IPS-NIHi11 (cell line): ENCODE data around the gene TTLL3.
"Not testable (repeated sequence)": the region's sequence is repeated elsewhere in the genome, so short reads cannot be mapped to it uniquely, and the experiment has no call there.

Experiments used
- DNase-seq: peaks from one replicate; pipeline ENCODE4 v3.0.0; 2012; ENCODE audit warnings: mixed read lengths, low spot score

Gene TTLL3, protein sequence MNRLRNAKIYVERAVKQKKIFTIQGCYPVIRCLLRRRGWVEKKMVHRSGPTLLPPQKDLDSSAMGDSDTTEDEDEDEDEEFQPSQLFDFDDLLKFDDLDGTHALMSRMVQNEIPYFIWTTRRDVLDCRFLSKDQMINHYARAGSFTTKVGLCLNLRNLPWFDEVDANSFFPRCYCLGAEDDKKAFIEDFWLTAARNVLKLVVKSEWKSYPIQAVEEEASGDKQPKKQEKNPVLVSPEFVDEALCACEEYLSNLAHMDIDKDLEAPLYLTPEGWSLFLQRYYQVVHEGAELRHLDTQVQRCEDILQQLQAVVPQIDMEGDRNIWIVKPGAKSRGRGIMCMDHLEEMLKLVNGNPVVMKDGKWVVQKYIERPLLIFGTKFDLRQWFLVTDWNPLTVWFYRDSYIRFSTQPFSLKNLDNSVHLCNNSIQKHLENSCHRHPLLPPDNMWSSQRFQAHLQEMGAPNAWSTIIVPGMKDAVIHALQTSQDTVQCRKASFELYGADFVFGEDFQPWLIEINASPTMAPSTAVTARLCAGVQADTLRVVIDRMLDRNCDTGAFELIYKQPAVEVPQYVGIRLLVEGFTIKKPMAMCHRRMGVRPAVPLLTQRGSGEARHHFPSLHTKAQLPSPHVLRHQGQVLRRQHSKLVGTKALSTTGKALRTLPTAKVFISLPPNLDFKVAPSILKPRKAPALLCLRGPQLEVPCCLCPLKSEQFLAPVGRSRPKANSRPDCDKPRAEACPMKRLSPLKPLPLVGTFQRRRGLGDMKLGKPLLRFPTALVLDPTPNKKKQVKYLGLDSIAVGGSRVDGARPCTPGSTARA

DNA sequence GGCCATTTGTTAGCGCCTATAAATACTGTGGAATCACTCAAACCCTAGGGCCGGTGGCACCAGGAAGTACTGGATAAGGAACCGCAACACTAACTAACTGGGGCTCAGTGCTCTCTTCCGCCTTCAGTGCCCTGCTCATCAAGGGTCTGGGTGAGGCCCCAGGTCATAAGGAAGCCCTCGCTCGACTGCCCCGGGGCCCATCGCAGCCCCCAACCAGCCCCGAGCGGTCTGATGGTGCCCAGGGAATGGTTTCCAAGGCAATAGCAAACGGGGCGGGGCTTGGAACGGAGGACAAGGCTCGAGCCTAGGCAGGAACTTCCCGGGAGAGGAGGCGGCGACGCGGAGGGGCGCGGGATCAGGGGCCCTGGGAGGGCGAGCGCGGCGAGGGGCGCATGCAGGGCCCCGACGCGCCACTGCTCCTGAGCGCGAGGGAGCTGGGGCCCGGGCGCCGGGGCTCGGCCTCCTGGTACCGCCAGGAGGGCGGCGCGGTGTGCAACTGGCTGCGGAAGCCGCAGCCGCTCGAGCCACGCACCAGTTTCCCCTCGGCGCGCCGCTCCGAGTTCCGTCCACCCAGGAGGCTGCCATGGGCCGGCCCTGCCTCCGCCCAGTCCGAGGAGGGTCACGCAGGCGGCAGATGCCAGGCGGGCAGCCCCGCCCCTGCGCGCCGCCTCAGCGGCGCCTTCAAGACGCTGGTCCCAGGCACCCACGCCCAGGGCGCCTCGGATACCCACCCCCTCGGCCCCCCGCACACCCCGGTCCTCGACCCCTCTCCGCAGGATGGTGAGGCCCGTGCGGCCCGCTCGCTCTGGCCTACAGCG lies at the start of gene TTLL3:
Gene TTLL3, plus strand, starts transcription at position 648 of the 818 bp plus-strand sequence. CDS start 400 bp downstream, outside the sequence.
- DNase-seq: peak; percentile 85

DNA sequence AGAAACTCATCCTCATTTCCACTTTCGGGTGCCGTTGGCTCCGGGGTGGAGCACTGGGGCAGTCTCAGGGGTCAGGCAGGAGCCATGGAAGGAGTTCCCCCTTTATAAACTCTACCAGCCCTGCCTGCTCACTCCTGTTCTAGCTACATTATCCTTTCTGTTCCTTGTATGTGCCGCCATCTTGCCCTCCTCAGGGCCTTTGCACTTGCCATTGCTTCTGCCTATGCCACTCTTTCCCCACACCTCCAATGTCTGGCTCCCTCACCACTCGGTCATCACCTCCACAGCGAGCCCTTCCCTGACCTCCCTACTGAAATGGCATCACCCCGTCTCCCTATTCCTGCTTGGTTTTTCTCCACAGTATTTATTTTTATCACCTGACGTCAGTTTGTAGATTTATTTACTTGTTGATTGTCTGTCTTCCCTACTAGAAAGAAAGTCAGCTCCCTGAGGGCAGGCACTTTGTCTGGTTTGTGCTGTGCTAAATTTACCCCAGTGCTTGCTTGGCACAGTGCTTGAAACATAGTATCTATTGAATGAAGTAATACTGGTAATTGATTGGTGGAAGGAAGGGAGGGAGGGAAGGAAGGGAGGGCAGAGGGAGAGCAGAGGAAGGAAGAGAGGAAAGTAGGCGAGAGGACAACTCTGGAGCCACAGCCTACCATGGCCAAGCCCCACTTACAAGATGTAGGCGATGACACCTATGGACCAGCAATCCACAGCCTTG lies 49.1 kb upstream of the TTLL3 start:
- DNase-seq: no peak

DNA sequence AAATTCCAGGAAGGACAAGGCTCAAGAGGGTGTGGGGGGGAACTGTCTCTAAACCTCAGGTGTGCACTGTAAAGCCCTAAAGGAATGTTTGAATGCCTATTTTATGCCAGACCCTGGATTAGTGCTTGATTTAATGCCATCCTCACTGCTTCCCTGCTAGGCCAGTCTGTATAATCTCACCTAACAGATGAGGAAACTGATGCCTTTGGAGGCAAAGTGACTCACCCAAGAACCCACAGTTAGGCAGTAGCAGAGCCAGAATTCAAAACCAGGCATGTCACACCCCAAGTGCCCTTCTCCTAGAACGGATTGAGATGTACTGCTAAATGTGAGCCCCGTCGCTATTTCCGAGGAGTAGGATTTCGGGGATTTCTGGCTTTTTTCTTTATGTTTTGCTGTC lies 48.1 kb upstream of the TTLL3 start:
- no peak for DNase-seq

DNA sequence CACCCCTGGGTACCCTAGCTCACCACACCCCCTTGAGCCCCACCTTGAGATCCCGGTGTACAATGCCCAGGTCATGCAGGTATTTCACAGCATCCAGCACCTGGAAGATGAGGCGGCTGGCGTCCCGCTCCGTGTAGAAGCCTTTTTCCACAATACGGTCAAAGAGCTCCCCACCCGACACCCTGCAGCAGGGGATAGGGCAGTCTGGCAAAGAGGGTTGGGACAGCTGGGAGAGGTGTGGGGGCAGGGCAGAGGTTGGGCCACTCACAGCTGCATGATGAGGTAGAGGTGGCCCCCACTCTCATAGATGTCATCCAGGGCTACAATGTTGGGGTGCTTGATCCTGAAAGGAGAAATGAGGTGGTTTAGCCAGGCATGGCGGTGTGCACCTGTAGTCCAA lies 47.2 kb upstream of the TTLL3 start:
- no peak for DNase-seq

DNA sequence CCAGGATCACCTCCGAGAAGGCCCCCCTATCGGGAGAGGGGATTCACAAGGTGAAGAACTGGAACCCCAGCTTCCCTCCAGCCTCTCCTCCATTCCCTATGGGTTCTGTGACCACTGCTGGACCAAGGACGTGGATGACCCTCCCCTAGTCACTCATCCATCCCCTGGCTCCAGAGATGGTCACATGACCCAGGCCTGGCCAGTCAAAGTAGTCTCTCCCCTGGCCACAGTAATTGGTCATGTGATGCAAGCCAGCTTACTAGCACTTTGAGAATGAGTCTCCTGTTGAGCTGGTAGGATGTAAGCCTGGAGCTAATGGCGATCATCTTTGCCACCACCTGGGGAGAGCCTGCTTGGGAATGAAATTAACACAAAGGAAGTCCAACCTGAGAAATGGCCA lies 44.2 kb upstream of the TTLL3 start:
- peak; percentile 63 for DNase-seq

DNA sequence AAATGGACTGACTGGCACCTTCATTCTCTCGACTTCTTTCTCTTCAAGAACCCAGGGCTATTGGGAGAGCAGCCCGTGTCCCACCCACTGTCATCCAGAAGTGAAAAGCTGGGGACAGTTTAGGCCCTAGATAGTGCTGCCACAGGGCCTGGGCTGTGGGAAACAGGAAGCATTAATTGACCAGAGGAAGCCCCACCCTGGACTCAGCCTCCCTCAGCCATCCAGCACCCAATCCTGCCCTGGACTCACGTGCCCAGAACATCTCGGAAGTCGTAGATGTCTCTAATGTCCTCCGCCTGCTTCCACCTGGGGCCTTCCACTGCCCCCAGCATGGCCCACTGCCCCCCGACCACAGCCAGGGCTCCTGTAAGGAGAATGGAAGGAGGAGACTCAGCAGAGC lies 42.6 kb upstream of the TTLL3 start:
- no peak for DNase-seq

DNA sequence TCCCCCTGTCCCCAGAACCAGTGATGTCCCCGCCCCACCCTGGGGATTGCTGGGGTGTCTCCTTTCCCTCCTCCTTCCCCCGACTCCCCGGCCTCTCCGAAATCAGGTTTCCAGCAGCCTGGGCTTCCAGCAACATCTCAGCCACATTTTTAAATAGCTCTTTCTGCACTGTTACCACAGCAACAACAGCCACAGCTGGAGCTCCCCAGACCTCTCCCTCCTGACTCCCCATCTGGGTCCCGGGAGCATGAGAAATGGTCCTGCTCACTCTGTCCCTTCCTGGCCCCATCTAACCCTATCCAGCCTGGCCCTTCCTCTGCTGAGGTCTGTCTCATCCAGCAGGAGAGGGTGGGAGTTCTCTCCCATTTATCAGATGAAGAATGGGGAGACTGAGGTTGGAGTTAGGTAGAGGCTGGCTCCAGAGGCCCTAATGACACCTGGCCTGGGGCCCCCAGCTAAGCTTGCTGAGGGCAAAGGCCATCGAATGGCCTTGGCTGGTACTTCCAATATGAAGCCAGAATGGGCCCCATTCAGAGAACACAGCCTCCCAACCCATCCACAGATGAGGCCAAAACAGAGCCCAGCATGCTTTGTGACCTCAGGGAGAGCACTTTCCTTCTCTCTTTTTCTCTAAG lies 41.8 kb upstream of the TTLL3 start:
- no peak for DNase-seq

DNA sequence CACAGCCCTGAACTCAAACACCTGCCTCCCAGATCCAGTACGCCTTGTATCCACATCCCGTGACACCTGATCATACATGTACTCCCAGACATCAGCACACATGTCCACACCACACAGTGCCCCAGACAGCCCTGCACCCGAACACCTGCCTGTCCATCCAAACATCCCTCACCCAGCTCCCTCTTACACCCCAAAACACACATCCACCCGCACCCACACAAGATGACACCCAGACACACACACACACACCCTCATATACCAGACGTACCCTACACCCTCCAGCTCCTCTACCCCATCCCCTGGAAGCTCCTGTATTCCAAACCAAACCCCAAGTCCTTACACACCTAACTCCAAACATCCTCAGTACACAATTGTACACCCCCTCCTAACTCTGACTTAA lies 41.0 kb upstream of the TTLL3 start:
- no peak for DNase-seq

DNA sequence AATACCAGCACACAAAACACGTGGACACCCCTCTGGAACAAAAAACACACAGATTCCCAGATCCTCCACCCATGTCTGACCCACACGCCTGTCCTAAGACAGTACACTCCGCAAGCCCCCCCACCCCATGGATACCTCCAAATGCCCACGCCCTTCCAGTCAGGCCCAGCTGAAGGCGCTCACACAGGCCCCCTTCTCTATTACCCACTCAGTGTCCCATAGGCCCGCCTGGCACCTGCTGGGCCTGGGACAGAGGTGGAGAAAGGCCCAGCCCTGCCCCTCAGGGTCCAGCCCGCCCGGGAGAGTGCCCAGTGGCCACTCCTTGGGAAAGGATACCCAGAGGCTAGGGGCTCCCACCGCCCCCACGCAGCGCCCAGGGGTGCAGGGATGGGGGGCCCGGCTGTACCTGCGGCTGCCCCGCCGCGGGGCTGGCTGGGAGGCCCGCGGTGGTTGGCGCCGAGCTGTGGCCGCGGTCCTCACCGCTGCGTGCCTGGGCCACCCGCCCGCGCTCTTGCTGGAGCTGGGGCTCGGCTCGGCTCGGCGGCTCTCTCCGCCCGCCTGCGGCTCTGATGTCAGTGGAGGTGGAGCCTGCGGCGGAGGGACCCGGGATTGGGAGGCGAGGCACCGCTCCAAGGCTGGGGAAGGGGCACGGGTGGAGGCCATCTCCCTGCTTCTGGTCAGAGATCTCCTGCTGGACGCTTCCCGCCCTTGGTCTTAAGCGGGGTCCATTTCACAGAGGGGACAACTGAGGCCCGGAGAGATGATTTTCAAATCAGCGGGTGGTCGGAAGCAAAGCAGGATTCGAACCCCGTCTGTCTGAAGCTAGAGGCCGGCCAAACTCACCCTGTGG lies 40.4 kb upstream of the TTLL3 start, which contains the start of gene CAMK1:
Gene CAMK1, minus strand, starts transcription at position 522 of the 850 bp plus-strand sequence. CDS start 2,198 bp downstream, outside the sequence.
- DNase-seq: peak; percentile 95

DNA sequence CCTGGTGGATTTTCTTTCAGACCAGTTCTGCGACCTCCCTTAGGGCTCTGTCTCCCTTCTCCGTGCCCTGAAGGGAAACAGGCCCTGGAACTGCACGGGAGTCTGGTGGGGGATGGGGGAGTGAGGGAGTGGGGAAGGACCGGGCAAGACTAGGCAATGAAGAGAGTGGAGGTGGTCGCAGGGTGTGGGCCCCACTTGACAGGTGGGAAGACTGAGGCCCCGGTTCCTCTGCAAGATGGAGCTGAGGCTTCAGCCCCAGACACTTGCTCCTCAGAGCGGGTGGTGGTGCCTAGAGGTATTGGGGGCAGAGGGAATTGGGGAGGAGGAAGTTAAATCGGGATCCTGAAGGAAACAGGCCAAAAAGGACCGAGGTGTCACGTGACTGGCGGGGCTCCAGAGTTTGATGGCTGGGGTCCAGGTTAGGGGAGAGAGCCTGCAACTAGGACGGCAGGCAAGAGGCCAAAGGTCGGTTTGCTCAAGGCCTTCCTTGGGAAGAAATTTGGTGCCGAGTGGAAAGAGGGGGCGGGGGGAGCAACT lies 39.7 kb upstream of the TTLL3 start:
- no peak for DNase-seq

DNA sequence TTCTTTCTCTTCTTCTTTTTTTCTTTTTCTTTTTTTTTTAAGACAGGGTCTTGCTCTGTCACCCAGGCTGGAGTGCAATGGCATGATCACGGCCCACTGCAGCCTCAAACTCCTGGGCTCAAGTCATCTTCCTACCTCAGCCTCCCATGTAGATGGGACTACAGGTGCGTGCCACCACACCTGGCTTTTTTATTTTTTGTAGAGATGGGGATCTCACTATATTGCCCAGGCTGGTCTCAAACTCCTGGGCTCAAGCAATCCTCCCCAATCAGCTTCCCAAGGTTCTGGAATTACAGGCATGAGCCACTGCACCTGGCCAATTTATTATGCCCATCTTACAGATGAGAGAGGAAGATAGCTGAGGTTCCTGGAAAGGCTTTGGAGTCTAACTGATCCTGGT lies 39.1 kb upstream of the TTLL3 start:
- not testable (repeated sequence) for DNase-seq

DNA sequence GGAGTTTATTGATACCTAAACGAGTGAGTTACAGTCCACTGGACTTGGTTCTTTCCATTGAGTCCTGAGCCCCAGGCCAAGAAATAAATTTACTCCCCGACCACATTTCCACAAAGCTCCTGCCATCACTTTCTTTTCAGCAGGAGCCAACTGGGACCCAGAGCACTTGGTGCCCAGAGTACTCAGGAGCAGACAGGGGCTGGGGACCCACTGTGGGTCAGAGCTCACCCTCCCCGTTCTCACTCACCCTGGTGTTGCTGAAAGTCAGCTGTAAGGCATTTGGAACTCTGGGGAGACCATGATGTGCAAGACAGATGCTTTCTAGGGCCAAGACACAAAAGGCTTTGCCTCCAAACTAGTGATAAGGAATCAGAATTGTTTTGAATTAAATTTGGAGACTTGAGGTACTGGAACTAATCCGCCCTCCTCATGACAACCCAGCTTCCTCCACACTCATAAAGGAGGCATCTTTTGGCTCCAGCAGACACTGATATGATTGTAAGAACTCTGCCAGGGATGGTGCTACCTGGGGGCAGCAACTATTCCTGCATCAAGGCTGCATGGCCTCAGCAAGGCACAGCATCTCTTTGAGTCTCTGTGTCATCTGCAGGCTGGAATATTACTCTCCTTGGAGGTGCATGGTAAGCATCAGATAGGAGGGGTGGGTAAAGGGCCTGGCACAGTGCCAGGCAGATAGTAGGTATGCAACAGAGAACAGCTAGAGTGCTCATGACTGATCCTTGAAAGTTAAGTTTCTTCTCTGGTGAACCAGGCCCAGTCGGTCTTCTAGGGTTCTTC lies 33.0 kb upstream of the TTLL3 start:
- DNase-seq: no peak

DNA sequence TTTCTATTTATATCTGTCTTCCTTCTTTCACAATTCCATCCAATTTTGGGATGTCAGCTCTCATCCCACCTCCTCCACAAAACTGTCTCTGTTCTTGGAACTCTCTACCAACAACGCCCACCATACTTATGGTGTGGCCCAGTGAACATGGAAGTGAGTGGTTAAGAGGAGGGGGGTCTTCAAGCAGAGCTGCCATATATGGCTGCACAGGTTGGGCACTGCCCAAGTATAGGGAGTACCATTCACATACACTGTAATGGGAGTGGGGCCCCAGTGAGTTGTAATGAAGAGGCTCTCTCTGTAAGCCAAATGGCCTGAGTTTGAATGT lies 32.4 kb upstream of the TTLL3 start:
- no peak for DNase-seq

DNA sequence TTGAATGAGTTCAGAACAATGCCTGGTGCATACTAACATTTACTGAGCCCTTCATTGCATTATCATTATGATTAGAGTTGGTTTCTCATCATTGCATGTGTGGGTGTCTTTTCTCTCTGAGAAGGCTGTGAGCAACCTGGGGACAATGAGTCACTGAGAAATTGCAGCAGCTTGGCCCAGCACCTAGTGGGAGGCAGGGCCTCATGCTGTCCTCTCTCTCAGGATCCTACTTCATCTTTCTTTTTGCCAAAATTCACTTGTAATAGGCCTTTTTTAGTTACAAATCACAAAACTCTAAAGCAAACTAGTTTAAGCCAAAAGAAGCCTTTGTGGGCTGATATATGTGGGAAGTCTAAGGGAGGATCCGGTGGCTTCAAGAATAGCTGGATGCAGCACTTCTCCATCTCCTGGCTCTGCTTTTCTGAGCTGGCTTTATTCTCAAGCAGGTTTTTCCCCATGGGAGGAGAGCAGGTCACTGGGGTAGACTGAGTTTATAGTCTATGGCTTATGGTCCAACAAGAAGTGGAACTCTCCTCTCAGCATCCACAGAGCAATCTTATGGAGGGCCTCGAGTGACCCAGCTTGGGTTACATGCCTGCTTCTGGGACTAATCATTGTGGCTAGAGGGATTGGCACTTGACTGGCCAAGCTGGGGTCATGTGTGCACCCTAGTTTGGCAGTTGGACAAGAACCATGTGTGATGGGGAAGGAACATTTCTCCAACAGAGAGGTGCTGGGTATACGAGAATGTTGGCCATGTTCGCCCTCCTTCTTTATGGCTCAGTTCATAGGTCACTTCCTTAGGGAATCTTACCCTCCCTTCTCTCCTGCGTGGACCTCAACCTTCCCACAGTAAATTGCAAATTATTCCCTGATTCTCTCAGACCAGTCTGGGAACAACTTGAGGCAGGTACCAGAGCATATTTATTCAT lies 31.7 kb upstream of the TTLL3 start:
- DNase-seq: no peak

DNA sequence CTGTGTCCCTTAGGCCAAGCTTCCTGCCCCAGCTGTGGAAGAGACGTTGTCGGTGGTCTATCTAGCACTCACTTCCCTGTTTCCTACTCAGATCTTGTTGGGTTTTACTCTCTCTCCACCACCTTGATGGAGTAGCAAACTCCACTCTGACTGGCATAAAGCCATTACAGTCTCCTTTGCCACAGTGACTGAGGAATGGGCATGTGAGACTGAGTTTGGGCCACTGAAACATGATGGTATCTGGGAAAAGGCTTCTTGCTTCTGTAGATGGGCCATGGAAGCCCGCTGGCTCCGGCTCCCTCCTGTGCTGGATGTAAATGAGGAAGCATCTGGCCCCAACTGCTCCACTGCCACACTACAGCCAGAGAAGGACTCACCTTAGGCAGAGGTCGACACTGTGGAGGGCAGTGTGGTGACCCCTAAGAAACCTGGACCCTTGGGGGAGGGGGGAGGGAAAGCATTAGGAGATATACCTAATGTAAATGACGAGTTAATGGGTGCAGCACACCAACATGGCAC lies 30.9 kb upstream of the TTLL3 start:
- DNase-seq: no peak

DNA sequence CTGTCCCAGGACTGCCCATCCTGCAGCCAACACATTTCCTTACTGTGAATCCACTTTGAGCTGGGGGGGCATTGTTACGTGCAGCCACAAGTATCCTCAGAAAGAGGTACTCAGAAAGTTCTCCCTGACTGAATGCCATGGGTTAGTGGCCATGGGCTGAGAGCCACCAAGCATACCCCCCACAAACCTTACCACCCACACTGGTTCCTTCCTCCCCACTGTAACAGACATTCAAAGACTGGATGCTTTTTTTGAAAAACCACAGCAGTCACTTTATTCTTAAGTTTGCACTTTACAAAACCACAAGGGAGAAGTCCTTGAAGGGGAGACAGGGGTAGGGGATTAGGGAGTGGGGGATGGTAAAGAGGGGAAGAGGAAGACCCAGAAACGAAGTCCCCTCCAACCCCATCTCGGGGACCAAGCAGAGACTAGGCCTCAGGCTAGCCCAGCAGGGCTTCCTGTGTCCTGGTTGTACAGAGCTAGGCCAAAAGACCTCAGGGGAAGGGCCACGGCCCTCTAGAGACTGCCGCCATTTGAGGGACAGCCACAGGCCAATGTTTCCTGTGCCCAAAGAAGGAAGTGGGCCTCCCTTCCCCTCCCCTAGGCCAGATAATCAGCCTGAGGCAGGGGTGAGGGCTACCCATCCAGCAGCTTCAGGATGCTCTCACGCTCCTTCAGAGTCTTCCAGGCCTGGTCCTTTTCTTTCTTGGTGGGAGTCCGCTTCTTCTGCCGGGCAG lies 30.2 kb upstream of the TTLL3 start:
- DNase-seq: no peak

DNA sequence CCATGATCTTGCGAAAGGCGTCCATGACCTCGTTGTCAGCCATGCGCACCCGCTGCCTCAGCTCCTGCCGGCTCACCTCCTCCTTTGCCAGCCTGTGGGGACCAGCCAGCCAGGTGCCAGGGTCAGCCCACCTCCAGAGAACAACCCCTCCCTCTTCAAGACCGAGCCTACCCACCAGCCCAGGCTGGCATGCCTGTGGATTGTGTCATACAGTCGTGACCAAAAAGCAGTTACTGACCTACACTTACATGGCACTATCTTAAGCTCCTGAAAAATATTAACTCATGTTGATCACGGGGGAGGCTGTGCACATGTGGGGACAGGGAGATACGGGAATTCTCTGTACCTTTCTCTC lies 29.6 kb upstream of the TTLL3 start:
- no peak for DNase-seq
